ENCODE measurements around the gene SLC2A4RG.

DNA sequence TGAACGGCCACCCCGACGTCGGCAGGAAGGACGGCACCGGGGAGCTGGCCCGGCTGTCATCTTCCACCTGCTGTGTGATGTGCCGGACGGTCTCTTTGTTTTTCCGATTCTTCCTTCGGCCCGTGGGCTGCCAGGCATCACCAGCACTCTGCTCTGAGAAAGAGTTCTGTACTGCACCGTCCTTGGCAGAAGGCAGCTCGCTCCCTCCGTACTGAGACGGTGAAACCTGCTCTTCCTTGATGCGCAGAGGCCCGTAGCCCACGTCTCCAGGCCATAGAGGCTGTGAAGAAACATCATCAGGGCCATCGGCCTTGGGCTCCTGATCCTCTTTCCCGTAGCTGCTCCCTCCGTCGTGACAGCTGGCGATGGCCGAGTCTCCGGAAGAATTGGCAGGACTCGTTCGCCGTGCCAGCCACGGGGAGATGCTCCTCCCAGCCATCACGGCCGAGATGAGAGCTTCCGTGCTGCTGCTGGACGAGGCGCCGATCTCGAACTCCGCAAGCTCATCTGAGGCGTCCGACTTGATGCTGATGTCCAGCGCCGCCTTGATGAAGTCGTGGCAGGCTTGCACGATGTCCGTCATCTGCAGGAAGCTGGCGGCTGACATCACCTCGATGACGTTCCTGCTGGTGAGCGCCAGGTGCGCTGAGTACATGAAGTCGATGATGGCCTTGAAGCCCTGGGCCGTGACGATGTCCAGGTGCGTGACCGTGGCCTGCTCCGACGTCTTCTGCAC, 50.4 kb downstream of the SLC2A4RG start:
- TF ChIP-seq EP300 (IDR thresholded peaks at IDR 0.05) (no peak), POLR2A (IDR thresholded peaks at IDR 0.05) (no peak)
- TF ChIP-seq, protein P1, sequence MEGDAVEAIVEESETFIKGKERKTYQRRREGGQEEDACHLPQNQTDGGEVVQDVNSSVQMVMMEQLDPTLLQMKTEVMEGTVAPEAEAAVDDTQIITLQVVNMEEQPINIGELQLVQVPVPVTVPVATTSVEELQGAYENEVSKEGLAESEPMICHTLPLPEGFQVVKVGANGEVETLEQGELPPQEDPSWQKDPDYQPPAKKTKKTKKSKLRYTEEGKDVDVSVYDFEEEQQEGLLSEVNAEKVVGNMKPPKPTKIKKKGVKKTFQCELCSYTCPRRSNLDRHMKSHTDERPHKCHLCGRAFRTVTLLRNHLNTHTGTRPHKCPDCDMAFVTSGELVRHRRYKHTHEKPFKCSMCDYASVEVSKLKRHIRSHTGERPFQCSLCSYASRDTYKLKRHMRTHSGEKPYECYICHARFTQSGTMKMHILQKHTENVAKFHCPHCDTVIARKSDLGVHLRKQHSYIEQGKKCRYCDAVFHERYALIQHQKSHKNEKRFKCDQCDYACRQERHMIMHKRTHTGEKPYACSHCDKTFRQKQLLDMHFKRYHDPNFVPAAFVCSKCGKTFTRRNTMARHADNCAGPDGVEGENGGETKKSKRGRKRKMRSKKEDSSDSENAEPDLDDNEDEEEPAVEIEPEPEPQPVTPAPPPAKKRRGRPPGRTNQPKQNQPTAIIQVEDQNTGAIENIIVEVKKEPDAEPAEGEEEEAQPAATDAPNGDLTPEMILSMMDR (IDR thresholded peaks at IDR 0.05) = no peak
